Dermis blood vessel endothelial cell (primary cell): Measurements from ENCODE around the gene UNKL. TPM values are rescaled to one million over a fixed set of nuclear protein-coding genes. Genes with fewer than 3 reads are reported as not detected.

Source experiments
- DNase-seq: peaks from one replicate; pipeline ENCODE4 v3.0.0; 2010
- total RNA-seq: library from RNA; depleted of rRNA; stranded (reverse); fragments of >200 nt; gene quantifications from 2 replicates; pipeline ENCODE4 v1.2.3, GENCODE V29; 2014

UNKL gene
- total RNA-seq, 1 donor from 2014 or later: 8.2 TPM

GRCh38 chr16:1401061-1401757, 13.3 kb downstream of the UNKL start:
- DNase-seq: no peak

GRCh38 chr16:1398826-1399581, 15.5 kb downstream of the UNKL start:
- no peak for DNase-seq

GRCh38 chr16:1398351-1398750, 16.2 kb downstream of the UNKL start:
- DNase-seq: no peak

GRCh38 chr16:1397779-1398178, 16.7 kb downstream of the UNKL start:
- no peak for DNase-seq

GRCh38 chr16:1395444-1396031, 19.0 kb downstream of the UNKL start:
- no peak for DNase-seq

- DNase-seq: no peak
Observed at GRCh38 chr16:1394367-1394951, 20.0 kb downstream of the UNKL start.

GRCh38 chr16:1393613-1394176, 20.8 kb downstream of the UNKL start:
- no peak for DNase-seq

- DNase-seq: no peak
Observed at GRCh38 chr16:1392826-1393225, 21.7 kb downstream of the UNKL start.

- DNase-seq: no peak
Observed at GRCh38 chr16:1390239-1390779, 24.2 kb downstream of the UNKL start.

GRCh38 chr16:1389762-1390161, 24.7 kb downstream of the UNKL start:
- DNase-seq: no peak

GRCh38 chr16:1387331-1387730, 27.2 kb downstream of the UNKL start:
- no peak for DNase-seq

- no peak for DNase-seq
Observed at GRCh38 chr16:1385232-1385631, 29.3 kb downstream of the UNKL start.

GRCh38 chr16:1383556-1383955, 30.9 kb downstream of the UNKL start:
- DNase-seq: no peak

- DNase-seq: no peak
Observed at GRCh38 chr16:1381612-1382406, 32.7 kb downstream of the UNKL start.

- DNase-seq: no peak
Observed at GRCh38 chr16:1380195-1380594, 34.3 kb downstream of the UNKL start.

- peak; percentile 75 for DNase-seq
Observed at GRCh38 chr16:1379304-1380076, 35.0 kb downstream of the UNKL start.

GRCh38 chr16:1378804-1379303, 35.6 kb downstream of the UNKL start:
- DNase-seq: peak; percentile 76

- no peak for DNase-seq
Observed at GRCh38 chr16:1378087-1378803, 36.3 kb downstream of the UNKL start.

- no peak for DNase-seq
Observed at GRCh38 chr16:1377406-1378010, 37.0 kb downstream of the UNKL start.
